ES-I3 (cell line): ENCODE measurements around the gene DPF3.

Experiments used
- H3K36me3 ChIP-seq: 2 replicates; pipeline ENCODE4 v1.6.1; 2013; ENCODE audit warnings: mild to moderate bottlenecking, low read length, control low read depth, moderate library complexity; ENCODE audit not compliant: insufficient read depth
- H3K4me1 ChIP-seq: 2 replicates; pipeline ENCODE4 v1.6.1; 2013; ENCODE audit warnings: mild to moderate bottlenecking, control low read depth, low read length; ENCODE audit not compliant: insufficient read depth
- H3K9ac ChIP-seq: 2 replicates; pipeline ENCODE4 v1.6.1; 2013; ENCODE audit warnings: low read depth, mild to moderate bottlenecking, low read length, moderate library complexity
- H3K9me3 ChIP-seq: 2 replicates; pipeline ENCODE4 v1.6.1; 2013; ENCODE audit warnings: mild to moderate bottlenecking, low read length, moderate library complexity; ENCODE audit not compliant: control insufficient read depth, insufficient read depth

Gene DPF3

DNA sequence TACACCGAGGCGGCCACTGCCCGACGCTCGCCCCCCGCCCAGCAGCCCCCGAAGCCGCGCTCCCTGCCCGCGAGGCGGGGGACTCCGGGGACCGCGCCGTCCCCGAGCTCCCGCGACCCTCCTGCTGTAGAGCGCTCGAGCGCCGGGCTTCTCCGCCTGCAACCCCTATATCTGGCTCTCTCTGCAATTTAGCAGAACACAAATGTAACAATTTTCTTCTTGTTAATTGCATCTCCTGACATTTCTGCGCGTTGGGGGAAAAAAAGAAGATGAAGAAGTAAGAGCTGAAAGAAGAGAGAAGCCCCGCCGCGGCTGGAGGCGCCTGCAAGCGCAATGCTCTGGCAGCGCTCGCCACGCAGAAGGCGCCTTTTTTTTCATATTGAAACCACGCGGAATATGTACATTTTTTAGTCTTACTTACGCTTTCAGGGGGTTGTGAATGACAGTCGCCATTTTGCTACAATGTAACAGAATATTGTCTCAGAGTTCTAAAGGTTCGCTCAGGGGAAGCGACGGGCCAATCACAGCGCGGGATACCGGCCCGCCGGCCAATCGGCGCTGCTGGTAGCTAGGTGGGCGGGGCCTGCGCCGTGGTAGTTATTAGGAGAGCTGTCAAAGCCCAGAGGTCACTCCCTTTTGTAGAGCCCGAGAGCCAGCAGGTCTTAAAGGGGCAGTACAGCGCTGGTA is at the start of gene DPF3:
Gene DPF3 (minus strand): TSS at position 466 of the 687 bp plus-strand sequence. CDS start 13 bp downstream, at position 453.
- Histone ChIP-seq H3K36me3 (no peaks in the 10 kb centered on the region), H3K9me3 (no peaks in the 10 kb centered on the region), H3K9ac (peak within 1 kb of the TSS; percentile 73; the same call in 1 of the 2 replicates), H3K4me1 (peaks cover 20% of the 10 kb centered on the region; the same call in 1 of the 2 replicates)

DNA sequence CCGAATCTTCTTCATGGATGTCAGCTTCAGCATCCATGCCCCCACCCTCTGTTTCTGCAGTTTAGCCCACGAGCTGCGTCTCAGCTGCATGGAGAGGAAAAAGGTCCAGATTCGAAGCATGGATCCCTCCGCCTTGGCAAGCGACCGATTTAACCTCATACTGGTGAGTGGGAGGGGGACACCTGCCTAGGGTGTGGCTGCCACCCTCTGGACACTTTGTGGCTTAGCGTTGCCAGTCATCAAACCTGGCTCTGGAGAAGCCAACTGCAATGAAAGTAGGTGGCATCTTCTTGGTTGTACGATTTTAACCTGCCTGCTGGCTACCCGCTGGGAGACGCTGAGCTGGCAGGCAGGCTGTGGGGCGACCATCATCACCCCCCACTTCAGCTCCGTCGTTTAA is 49.0 kb upstream of the DPF3 start:
- Histone ChIP-seq H3K36me3 (peaks cover 21% of the 10 kb centered on the region), H3K9ac (no peak overlapping the region), H3K4me1 (no peaks in the 10 kb centered on the region), H3K9me3 (no peaks in the 10 kb centered on the region)

DNA sequence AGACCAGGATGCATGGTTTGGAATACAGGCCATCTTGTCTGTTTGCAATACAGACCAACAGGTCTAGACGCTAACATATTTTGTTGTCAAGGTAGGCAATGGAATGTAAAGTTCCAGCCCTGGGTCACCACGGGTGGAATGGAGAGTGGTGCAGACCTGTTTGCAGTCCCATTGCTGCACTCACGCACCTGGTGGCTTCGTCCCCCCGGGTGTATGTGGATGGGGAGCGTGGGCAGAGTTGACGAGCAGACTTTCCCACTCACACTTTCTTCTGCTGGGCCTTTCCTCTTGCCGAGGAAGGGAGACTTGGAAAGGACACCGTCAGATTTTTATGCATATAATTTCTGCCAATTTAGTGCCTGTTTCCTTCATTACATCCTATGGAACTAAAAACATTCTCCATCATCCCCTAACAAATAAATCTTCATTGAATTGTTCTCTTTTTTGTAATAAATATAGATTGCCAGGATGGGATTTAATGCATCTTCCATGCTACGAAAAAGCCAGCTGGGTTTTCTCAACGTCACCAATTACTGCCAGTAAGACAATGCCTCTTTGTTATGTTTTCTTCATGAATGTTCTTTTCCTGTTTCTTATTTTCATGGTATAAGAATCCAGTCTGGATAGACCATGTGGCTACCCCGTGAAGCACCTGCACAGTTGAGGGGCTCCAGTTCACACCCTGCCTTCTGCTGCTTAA is 47.5 kb upstream of the DPF3 start:
- Histone ChIP-seq H3K9ac (no peak overlapping the region), H3K9me3 (no peaks in the 10 kb centered on the region), H3K36me3 (peaks cover 21% of the 10 kb centered on the region), H3K4me1 (no peaks in the 10 kb centered on the region)

DNA sequence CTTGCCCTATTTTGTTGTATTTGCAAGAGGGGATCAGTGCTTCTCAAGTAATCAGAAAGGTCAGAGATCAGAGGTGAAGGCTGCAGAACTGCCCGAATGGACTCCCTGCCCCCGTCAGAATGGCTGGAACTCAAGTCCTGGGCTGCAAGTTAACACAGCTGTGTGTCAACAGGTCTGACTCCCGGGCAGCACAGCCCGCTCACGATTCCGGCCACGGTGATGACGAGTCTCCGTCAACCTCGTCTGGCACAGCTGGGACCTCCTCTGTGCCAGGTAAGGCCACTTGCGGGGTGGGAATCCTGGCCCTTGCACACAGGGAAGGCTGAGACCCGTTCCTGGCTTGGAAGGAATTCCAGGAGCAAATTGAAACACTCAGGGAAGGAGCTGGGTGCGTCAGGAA is 45.7 kb upstream of the DPF3 start:
- Histone ChIP-seq H3K4me1 (no peaks in the 10 kb centered on the region), H3K9ac (no peak overlapping the region), H3K9me3 (no peaks in the 10 kb centered on the region), H3K36me3 (peaks cover 16% of the 10 kb centered on the region)

DNA sequence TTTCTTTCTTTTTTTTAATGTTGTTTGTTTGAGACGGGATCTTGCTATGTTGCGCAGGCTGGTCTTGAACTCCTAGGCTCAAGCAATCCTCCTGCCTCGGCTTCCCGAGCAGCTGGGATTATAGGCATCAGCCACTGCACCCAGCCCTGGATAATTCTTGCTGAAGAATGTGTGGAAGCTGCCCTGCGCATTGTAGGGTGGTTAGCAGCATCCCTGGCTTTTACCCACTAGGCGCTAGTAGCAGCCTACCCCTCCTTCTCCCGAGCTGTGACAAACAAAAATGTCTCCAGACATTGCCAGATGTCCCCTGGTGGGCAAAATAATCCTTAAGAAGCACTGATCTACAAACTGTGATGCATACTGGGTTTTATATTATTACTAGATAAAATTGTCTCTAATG is 39.0 kb upstream of the DPF3 start:
- Histone ChIP-seq H3K9ac (no peak overlapping the region), H3K4me1 (peaks cover 9% of the 10 kb centered on the region; the same call in 1 of the 2 replicates), H3K9me3 (no peaks in the 10 kb centered on the region), H3K36me3 (no peaks in the 10 kb centered on the region)

DNA sequence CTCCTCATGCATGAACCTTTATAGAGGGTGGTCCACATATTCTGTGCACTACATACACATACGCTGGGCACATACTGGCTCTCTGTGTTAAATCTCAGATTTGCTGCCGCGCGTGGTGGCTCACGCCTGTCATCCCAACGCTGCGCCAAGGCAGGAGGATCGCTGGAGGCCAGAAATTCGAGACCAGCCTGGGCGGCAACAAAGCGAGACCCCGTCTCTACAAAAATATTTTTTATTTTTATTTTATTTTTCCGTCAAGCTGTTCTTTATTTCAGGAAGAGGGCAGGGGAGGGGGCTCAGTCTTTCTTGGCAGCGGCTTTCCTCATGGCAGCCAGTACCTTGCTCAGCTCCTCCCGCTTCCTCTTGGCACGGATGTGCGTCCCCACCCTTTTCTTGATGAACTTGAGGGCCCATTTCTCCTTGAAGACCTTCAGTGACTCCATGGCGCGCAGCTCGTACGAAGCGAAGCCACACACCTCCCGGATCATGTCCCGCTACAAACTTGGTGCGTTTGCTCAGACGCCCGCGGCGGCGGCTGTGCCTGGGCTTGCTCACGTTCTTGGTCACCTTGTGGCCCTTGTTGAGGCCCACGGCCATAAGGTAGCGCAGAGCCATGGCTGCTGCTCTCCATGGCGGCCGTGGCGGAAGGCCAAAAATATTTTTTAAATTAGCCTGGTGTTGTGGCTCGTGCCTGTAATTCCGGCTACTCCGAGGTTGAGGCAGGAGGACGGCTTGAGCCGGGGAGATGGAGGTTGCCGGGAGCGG is 35.6 kb upstream of the DPF3 start:
- H3K9me3 ChIP-seq: no peaks in the 10 kb centered on the region
- peak overlapping the region; percentile 37; the same call in 1 of the 2 replicates for H3K9ac ChIP-seq
- H3K4me1 ChIP-seq: peaks cover 9% of the 10 kb centered on the region; the same call in 1 of the 2 replicates
- H3K36me3 ChIP-seq: no peaks in the 10 kb centered on the region

DNA sequence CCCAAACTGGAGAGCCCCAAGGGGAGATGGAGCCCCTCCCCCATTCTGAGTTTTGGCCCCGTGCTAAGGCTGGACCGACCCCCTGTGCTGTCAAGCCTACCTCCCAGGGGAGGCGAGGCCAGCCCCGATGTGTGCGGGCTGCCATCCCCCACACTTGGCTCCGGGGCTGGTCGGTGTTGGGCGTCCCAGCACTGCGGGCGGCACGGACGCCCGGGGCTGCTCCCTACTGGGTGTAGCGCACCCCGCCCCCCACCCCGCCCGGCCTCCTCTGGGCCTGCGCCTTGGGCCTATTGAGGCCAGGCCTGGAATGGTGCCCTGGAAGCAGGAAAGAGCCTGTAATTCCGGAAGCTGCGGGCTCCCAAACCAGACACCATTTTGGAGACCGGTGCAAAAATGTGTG is 35.0 kb upstream of the DPF3 start:
- H3K9ac ChIP-seq: peak overlapping the region; percentile 37; the same call in 1 of the 2 replicates

DNA sequence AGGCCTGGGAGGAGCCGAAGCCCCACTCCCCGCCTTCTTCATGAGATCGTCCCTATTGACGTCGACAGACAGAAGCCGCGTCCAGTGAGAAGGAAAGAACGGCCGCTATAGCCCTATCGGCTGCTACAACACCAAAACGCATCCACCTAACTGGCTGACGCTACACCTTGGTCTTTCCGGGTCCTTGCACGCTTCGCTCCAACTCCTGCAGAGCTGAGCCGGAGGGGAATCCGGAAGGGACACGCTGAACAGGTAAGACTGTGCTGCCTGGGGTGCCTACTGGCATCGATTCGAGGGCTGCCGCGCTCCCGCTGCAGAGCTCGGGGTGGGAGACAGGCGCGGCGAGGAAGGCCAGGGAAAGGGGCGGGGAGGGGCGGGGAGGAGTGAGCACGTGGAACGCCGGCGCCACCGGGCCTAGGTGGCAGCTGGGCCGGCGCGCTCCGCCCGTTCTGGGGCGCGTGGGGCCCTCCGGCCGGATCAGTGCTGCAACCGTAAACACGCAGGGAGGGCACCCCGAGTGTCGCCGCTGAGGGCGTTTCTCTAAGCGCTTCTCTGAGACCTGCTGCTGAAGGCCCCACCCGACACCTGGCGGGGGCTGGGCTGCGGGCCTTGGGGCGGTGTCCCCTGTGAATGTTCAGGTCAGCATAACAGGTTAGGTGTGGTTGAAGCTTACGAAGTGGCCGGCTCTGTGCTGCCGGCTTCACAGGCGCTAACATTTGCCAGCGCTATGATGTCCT is 32.6 kb upstream of the DPF3 start, which contains the start of gene DCAF4:
Gene DCAF4 (plus strand): TSS at position 173 of the 737 bp plus-strand sequence. CDS start 11,515 bp downstream, outside the sequence.
- Histone ChIP-seq H3K36me3 (no peaks in the 10 kb centered on the region), H3K9me3 (no peaks in the 10 kb centered on the region), H3K9ac (peak within 1 kb of the TSS; percentile 98), H3K4me1 (no peaks in the 10 kb centered on the region; the same call in 1 of the 2 replicates)

More for the DNA sequence above, 35.0 kb upstream of the DPF3 start:
- Histone ChIP-seq H3K36me3 (no peaks in the 10 kb centered on the region), H3K4me1 (peaks cover 8% of the 10 kb centered on the region; the same call in 1 of the 2 replicates), H3K9me3 (no peaks in the 10 kb centered on the region)

DNA sequence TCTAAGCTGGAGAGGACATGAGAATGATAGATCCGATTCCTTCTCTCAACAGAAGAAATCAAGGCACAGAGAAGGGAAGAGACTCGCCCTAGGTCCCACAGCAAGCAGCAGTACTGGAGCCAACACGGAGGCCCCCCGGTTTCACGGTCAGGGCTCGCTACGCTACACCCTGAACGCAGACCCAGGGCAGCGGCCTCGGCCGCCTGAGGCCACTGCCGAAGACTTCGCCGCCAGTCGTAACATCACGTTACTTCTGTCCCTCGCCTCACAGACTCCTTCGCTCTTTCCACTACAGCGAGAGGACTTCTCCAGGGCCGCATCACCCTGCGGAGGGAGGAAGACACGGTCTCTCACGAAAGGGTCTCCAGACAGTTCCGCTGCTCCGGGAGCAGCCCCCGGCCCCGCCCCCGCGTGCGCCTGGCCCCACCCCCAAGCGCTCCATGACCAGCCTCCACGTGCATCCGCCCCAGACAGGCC is 32.0 kb upstream of the DPF3 start:
- Histone ChIP-seq H3K9ac (peak overlapping the region; percentile 69; the same call in 1 of the 2 replicates), H3K4me1 (no peaks in the 10 kb centered on the region; the same call in 1 of the 2 replicates), H3K9me3 (no peaks in the 10 kb centered on the region), H3K36me3 (no peaks in the 10 kb centered on the region)

DNA sequence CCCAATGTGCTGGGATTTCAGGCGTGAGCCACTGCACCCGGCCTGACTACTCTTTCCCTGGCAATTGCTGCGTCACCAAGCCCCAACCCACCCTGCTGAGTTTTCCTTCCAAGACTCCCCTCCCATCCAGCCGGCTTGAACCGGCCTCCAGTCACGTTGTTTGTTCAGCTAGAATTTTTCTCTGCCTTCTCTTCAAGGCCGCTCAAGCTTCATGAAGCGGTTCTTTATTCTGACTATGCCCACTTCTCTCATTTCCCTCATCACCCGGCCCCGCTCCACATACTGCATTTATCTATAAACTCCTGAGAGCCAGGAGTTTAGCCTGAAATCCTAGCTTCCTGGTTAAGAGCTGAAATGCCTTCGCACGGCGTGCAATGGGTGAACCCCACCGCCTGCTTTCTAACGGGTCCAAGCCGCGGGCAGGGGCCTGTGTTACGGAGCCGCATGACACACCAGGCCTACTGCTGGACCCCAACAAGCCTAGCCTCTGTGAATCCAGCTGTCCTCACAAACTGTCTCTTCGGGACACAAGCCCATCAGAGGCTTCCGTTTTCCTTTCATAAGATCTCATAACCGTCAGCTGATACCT is 31.4 kb upstream of the DPF3 start:
- no peaks in the 10 kb centered on the region for H3K36me3 ChIP-seq
- H3K4me1 ChIP-seq: no peaks in the 10 kb centered on the region; the same call in 1 of the 2 replicates
- H3K9ac ChIP-seq: peak overlapping the region; percentile 69; the same call in 1 of the 2 replicates
- H3K9me3 ChIP-seq: no peaks in the 10 kb centered on the region

DNA sequence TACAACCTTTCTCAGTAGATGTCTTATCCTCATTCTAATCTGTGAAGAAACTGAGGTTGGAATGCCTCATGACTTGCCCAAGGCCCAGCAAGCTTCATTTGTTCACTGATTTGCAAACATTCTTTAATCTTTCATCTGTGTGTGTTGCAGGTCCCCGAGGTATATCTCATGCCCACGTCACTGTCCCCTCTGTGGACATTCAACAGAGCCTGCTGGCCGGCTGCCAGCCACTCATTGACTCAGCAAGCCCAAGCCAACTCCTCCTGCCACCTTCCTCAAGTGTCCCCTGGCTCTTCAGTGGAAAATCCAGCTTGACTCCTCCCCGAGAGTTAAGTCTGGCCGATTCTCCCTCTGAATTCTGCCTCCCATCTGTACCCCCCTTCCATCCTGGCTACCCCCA is 30.4 kb upstream of the DPF3 start:
- Histone ChIP-seq H3K9ac (no peak overlapping the region), H3K4me1 (no peaks in the 10 kb centered on the region; the same call in 1 of the 2 replicates), H3K36me3 (no peaks in the 10 kb centered on the region), H3K9me3 (no peaks in the 10 kb centered on the region)

DNA sequence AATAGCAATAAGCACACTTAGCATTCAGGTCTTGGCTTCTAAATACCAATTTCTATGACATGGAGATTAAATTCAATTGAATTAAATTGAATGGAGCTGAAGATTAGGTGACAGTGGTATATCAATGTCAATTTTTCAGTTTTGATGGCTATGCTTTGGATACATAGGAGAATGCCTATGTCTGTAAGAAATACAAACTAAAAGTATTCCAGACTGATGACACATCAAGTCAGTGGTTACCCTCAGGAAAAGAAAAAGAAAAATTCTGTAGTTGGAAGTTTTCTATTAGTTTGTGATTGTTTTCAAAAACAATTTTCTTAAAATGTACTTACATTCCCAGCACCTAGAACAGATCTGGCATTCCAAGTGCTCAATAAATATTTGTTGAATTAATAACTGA is 27.5 kb upstream of the DPF3 start:
- Histone ChIP-seq H3K9me3 (no peaks in the 10 kb centered on the region), H3K36me3 (no peaks in the 10 kb centered on the region), H3K4me1 (no peaks in the 10 kb centered on the region; the same call in 1 of the 2 replicates), H3K9ac (no peak overlapping the region)

DNA sequence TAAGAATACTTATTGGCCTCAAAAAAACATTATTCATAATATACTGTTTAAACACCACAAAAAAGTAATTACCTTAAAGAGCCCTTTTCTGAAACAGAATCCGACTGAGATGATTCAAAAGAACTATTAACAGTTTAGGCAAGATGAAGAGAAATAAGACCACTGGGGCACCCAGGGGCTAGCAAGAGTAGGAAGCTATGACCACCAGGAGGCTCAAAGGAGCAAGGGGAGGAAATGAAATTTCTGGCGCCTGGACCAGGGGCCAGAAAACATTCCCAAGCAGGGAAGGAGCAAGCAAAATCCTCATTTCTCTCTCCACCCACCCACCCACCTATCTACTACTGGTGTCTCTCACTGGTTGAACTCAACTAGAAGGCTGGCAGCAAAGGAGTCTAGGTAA is 26.1 kb upstream of the DPF3 start:
- Histone ChIP-seq H3K36me3 (no peaks in the 10 kb centered on the region), H3K4me1 (no peaks in the 10 kb centered on the region), H3K9ac (no peak overlapping the region), H3K9me3 (no peaks in the 10 kb centered on the region)
